ENCODE measurements around the gene IPCEF1. TPM values are rescaled to one million over a fixed set of nuclear protein-coding genes. Genes with fewer than 3 reads are reported as not detected.

The IPCEF1 gene
- total RNA-seq, 1 donor from 2014 or later: 0.61 TPM

GRCh38 chr6:154267508-154268106 lies 89.0 kb downstream of the IPCEF1 start:
- Mint-ChIP-seq H3K36me3 (ENCODE audit: unreplicated experiment) (peaks cover 12% of the 10 kb centered on the region), H3K27me3 (ENCODE audit: unreplicated experiment) (peaks cover 5% of the 10 kb centered on the region), H3K4me1 (ENCODE audit: low read depth, unreplicated experiment) (no peaks in the 10 kb centered on the region), H3K27ac (ENCODE audit: unreplicated experiment) (no peak overlapping the region), H3K4me3 (ENCODE audit: unreplicated experiment) (no peak overlapping the region), H3K9me3 (ENCODE audit: unreplicated experiment) (peaks cover 7% of the 10 kb centered on the region)
- no peak for TF ChIP-seq CTCF (IDR thresholded peaks at IDR 0.05; ENCODE audit: partially characterized antibody, unreplicated experiment)
- DNase-seq: no peak

- peaks cover 12% of the 10 kb centered on the region for H3K36me3 Mint-ChIP-seq (ENCODE audit: unreplicated experiment)
- peaks cover 5% of the 10 kb centered on the region for H3K27me3 Mint-ChIP-seq (ENCODE audit: unreplicated experiment)
- H3K27ac Mint-ChIP-seq (ENCODE audit: unreplicated experiment): no peak overlapping the region
- peaks cover 7% of the 10 kb centered on the region for H3K9me3 Mint-ChIP-seq (ENCODE audit: unreplicated experiment)
- H3K4me3 Mint-ChIP-seq (ENCODE audit: unreplicated experiment): no peak overlapping the region
- no peak for TF ChIP-seq CTCF (IDR thresholded peaks at IDR 0.05; ENCODE audit: partially characterized antibody, unreplicated experiment)
- no peak for DNase-seq
- no peaks in the 10 kb centered on the region for H3K4me1 Mint-ChIP-seq (ENCODE audit: low read depth, unreplicated experiment)
Observed at GRCh38 chr6:154266560-154267099, 90.0 kb downstream of the IPCEF1 start.

- no peak overlapping the region for H3K4me3 Mint-ChIP-seq (ENCODE audit: unreplicated experiment)
- no peaks in the 10 kb centered on the region for H3K4me1 Mint-ChIP-seq (ENCODE audit: low read depth, unreplicated experiment)
- peaks cover 2% of the 10 kb centered on the region for H3K9me3 Mint-ChIP-seq (ENCODE audit: unreplicated experiment)
- no peak overlapping the region for H3K27ac Mint-ChIP-seq (ENCODE audit: unreplicated experiment)
- DNase-seq: no peak
- TF ChIP-seq CTCF (IDR thresholded peaks at IDR 0.05; ENCODE audit: partially characterized antibody, unreplicated experiment): no peak
- peaks cover 5% of the 10 kb centered on the region for H3K36me3 Mint-ChIP-seq (ENCODE audit: unreplicated experiment)
- peaks cover 1% of the 10 kb centered on the region for H3K27me3 Mint-ChIP-seq (ENCODE audit: unreplicated experiment)
Observed at GRCh38 chr6:154261688-154262397, 94.8 kb downstream of the IPCEF1 start.

- no peak for DNase-seq
- H3K4me3 Mint-ChIP-seq (ENCODE audit: unreplicated experiment): no peak overlapping the region
- no peaks in the 10 kb centered on the region for H3K27me3 Mint-ChIP-seq (ENCODE audit: unreplicated experiment)
- H3K36me3 Mint-ChIP-seq (ENCODE audit: unreplicated experiment): peaks cover 3% of the 10 kb centered on the region
- H3K4me1 Mint-ChIP-seq (ENCODE audit: low read depth, unreplicated experiment): no peaks in the 10 kb centered on the region
- TF ChIP-seq CTCF (IDR thresholded peaks at IDR 0.05; ENCODE audit: partially characterized antibody, unreplicated experiment): no peak
- H3K9me3 Mint-ChIP-seq (ENCODE audit: unreplicated experiment): peaks cover 2% of the 10 kb centered on the region
- H3K27ac Mint-ChIP-seq (ENCODE audit: unreplicated experiment): no peak overlapping the region
Observed at GRCh38 chr6:154258064-154258757, 98.4 kb downstream of the IPCEF1 start.

All from glutamatergic neuron (in vitro differentiated cells).